ENCODE results near the gene TSPAN19. TPM values are rescaled to one million over a fixed set of nuclear protein-coding genes. Genes with fewer than 3 reads are reported as not detected.

TSPAN19 gene
- total and polyA plus RNA-seq, 2 of the 8 experiments (the other 6 are each of a cell fraction or from before 2014, with no cell fraction given): 0.09 TPM; not detected in 1

GRCh38 chr12:84983289-84983688 lies 52.8 kb downstream of the TSPAN19 start:
- Histone ChIP-seq H3K23me2 (ENCODE audit: low read depth, low read length) (no peaks in the 10 kb centered on the region), H3K56ac (replicated peaks; ENCODE audit: insufficient read length, low read depth, low read length) (no peak overlapping the region), H2BK12ac (ENCODE audit: low read depth, low read length) (no peak overlapping the region), H2BK15ac (ENCODE audit: low read length) (no peak overlapping the region), H3K18ac (ENCODE audit: extremely low read depth, low read length) (no peak overlapping the region), H3K79me2 (ENCODE audit: control insufficient read depth in 1 of 2, insufficient read depth in 2 of 2, low read length in 2 of 2) (no peaks in the 10 kb centered on the region), H3K9me3 (ENCODE audit: insufficient read depth in 2 of 2, low read depth in 1 of 2, low read length in 1 of 2) (no peaks in the 10 kb centered on the region), H4K5ac (ENCODE audit: insufficient read length, low read depth, low read length) (no peak overlapping the region), H2BK5ac (ENCODE audit: low read depth, low read length) (no peak overlapping the region), H3K9ac (replicated peaks in 1 of 4; ENCODE audit: extremely low read depth in 1 of 4, low read depth in 3 of 4, low read length in 3 of 4) (no peak overlapping the region), H4K20me1 (replicated peaks in 1 of 2; ENCODE audit: control insufficient read depth in 1 of 2, insufficient read depth in 2 of 2, low read length in 2 of 2) (no peaks in the 10 kb centered on the region), H2AK5ac (ENCODE audit: low read depth, low read length) (no peak overlapping the region), H3K23ac (ENCODE audit: insufficient read length) (no peak overlapping the region), H3K4me2 (ENCODE audit: insufficient read depth in 1 of 2, low read depth in 2 of 2, low read length in 2 of 2) (no peak overlapping the region), H4K91ac (replicated peaks; ENCODE audit: insufficient read length, low read length) (no peak overlapping the region), H4K8ac (ENCODE audit: extremely low read depth, insufficient read depth, low read length) (no peak overlapping the region), H2AFZ (ENCODE audit: low read length) (no peak overlapping the region; the same call in 1 of the 2 replicates), H3K4ac (replicated peaks; ENCODE audit: insufficient read length, low read depth, low read length) (no peak overlapping the region), H2BK20ac (ENCODE audit: low read length) (no peak overlapping the region), H3K4me1 (replicated peaks in 1 of 4; ENCODE audit: control insufficient read depth in 3 of 4, insufficient read depth in 4 of 4, low read length in 3 of 4) (peaks cover 0 to 3% (median 1%) of the 10 kb centered on the region in 4 experiments; a peak in 2 of 7 replicates), H3K4me3 (ENCODE audit: extremely low read depth in 1 of 4, insufficient read depth in 2 of 4, low read depth in 3 of 4, low read length in 4 of 4) (no peak overlapping the region), H3K36me3 (ENCODE audit: control insufficient read depth in 2 of 4, insufficient read depth in 4 of 4, low read length in 3 of 4) (no peaks in the 10 kb centered on the region), H3K27ac (ENCODE audit: low read depth, low read length) (no peak overlapping the region), H3K27me3 (replicated peaks in 1 of 4; ENCODE audit: control insufficient read depth in 3 of 4, extremely low read depth in 1 of 4, insufficient read depth in 3 of 4, low read length in 3 of 4) (no peaks in the 10 kb centered on the region), H3K14ac (ENCODE audit: insufficient read length) (no peak overlapping the region), H2BK120ac (replicated peaks; ENCODE audit: low read depth, low read length) (no peak overlapping the region), H3K79me1 (ENCODE audit: low read depth, low read length) (no peaks in the 10 kb centered on the region)
- TF ChIP-seq ATF2 (IDR thresholded peaks at IDR 0.05; ENCODE audit: low read length) (no peak), RAD21 (IDR thresholded peaks at IDR 0.05 in 1 of 2, conservative IDR thresholded peaks at IDR 0.05 in 1 of 2; ENCODE audit: low read depth in 2 of 2, low read length in 2 of 2) (no peak), PHF8 (conservative IDR thresholded peaks at IDR 0.05; ENCODE audit: low read depth, low read length) (no peak)
- FAIRE-seq: no peak
- ChIA-PET POLR2A (ENCODE audit: partially characterized antibody) (interaction anchor here (0.7 kb wide), 1 partner anchor 46 kb away, joined by 3 read pairs; no protein-coding TSS in a partner anchor), CTCF (ENCODE audit: partially characterized antibody) (interaction anchor here (0.8 to 1.0 kb wide), 2 partner anchors 39 to 45 kb away, joined by 3 to 4 read pairs; no protein-coding TSS in a partner anchor)
- no peak for DNase-seq (ENCODE audit: low read depth in 1 of 2, low spot score in 2 of 2)
- WGBS, 2 experiments (ENCODE audit: extremely low coverage in 1 of 2, insufficient coverage in 1 of 2, insufficient read length in 1 of 2, insufficient replicate concordance in 2 of 2, low coverage in 1 of 2, low lambda C conversion rate in 2 of 2, missing lambda C conversion rate in 1 of 2): 74% methylated on average over 3 of the region's 3 CpGs; no CpG with 5 or more reads in 1 of the 2 experiments

All from H1 (cell line).